ENCODE measurements around the gene FMO5.

Gene FMO5

GRCh38 chr1:147264158-147264768, 39.1 kb upstream of the FMO5 start:
- ChIA-PET CTCF (interaction anchor here (0.6 kb wide), 1 partner anchor 628 kb away, joined by 3 read pairs; no protein-coding TSS in a partner anchor), POLR2A (no interaction called here)
- no peak for DNase-seq (ENCODE audit: low read depth, low spot score)

GRCh38 chr1:147260956-147261355, 35.8 kb upstream of the FMO5 start:
- CTCF ChIA-PET, result interaction anchor here (1.1 to 1.4 kb wide), 3 partner anchors 12 to 344 kb away, joined by 3 to 5 read pairs (median 3); no protein-coding TSS in a partner anchor
- POLR2A ChIA-PET, result no interaction called here
- no peak overlapping the region for H3K4me3 ChIP-seq (ENCODE audit: low read depth, low read length)
- TF ChIP-seq CTCF (IDR thresholded peaks at IDR 0.05; ENCODE audit: insufficient read depth, low read length, missing control alignments), result no peak
- DNase-seq (ENCODE audit: low read depth, low spot score), result no peak

More at GRCh38 chr1:147264158-147264768, 39.1 kb upstream of the FMO5 start:
- TF ChIP-seq CTCF (IDR thresholded peaks at IDR 0.05; ENCODE audit: insufficient read depth, low read length, missing control alignments), result no peak
- no peak overlapping the region for H3K4me3 ChIP-seq (ENCODE audit: low read depth, low read length)

- H3K4me3 ChIP-seq (ENCODE audit: low read depth, low read length), result no peak overlapping the region
- ChIA-PET CTCF (interaction anchor here (2.2 to 2.4 kb wide), 2 partner anchors 8 to 11 kb away, joined by 7 to 28 read pairs; no protein-coding TSS in a partner anchor), POLR2A (no interaction called here)
- TF ChIP-seq CTCF (IDR thresholded peaks at IDR 0.05; ENCODE audit: insufficient read depth, low read length, missing control alignments), result no peak
- no peak for DNase-seq (ENCODE audit: low read depth, low spot score)
These were observed 27.4 kb upstream of the FMO5 start for GRCh38 chr1:147252540-147252939.

- POLR2A ChIA-PET, result no interaction called here
- CTCF ChIA-PET, result interaction anchor here (1.0 kb wide), 1 partner anchor 11 kb away, joined by 3 read pairs; no protein-coding TSS in a partner anchor
- no peak overlapping the region for H3K4me3 ChIP-seq (ENCODE audit: low read depth, low read length)
- no peak for TF ChIP-seq CTCF (IDR thresholded peaks at IDR 0.05; ENCODE audit: insufficient read depth, low read length, missing control alignments)
- no peak for DNase-seq (ENCODE audit: low read depth, low spot score)
These were observed 22.6 kb upstream of the FMO5 start for GRCh38 chr1:147247656-147248238.

GRCh38 chr1:147246910-147247655, 21.9 kb upstream of the FMO5 start:
- ChIA-PET CTCF (interaction anchor here (1.0 kb wide), 1 partner anchor 10 kb away, joined by 3 read pairs; no protein-coding TSS in a partner anchor), POLR2A (no interaction called here)
- H3K4me3 ChIP-seq (ENCODE audit: low read depth, low read length), result no peak overlapping the region
- no peak for TF ChIP-seq CTCF (IDR thresholded peaks at IDR 0.05; ENCODE audit: insufficient read depth, low read length, missing control alignments)
- DNase-seq (ENCODE audit: low read depth, low spot score), result no peak
